Parathyroid adenoma (tissue), 2 donors: ENCODE data around the gene RNF214.

ENCODE experiments used
- H2AFZ ChIP-seq: fragments of 300-600 bp; sonication (generic); one replicate; pipeline ENCODE4 v1.7.0; 2017; ENCODE audit warnings: antibody characterized with exemption, mild to moderate bottlenecking
- H3K27ac ChIP-seq: fragments of 300-600 bp; sonication (generic); one replicate; pipeline ENCODE4 v1.7.0; 2017
- H3K27me3 ChIP-seq: fragments of 300-600 bp; sonication (generic); one replicate; pipeline ENCODE4 v1.7.0; 2017; ENCODE audit warnings: low read length; ENCODE audit not compliant: control insufficient read depth, insufficient read depth
- H3K36me3 ChIP-seq: fragments of 300-600 bp; sonication (generic); one replicate; pipeline ENCODE4 v1.7.0; 2017; ENCODE audit warnings: low read length; ENCODE audit not compliant: control insufficient read depth, insufficient read depth
- H3K4me1 ChIP-seq: fragments of 300-600 bp; sonication (generic); one replicate; pipeline ENCODE4 v1.7.0; 2017; ENCODE audit warnings: control low read depth
- H3K4me2 ChIP-seq: fragments of 300-600 bp; sonication (generic); one replicate; pipeline ENCODE4 v1.7.0; 2017; ENCODE audit warnings: low read length
- H3K4me3 ChIP-seq: fragments of 300-600 bp; sonication (generic); one replicate; pipeline ENCODE4 v1.7.0; 2017; ENCODE audit warnings: low read depth, low read length
- H3K79me2 ChIP-seq: fragments of 300-600 bp; sonication (generic); one replicate; pipeline ENCODE4 v1.7.0; 2017; ENCODE audit warnings: control low read depth
- H3K9ac ChIP-seq: fragments of 300-600 bp; sonication (generic); one replicate; pipeline ENCODE4 v1.7.0; 2017; ENCODE audit warnings: mild to moderate bottlenecking
- H3K9me3 ChIP-seq: fragments of 300-600 bp; sonication (generic); one replicate; pipeline ENCODE4 v1.7.0; 2017; ENCODE audit warnings: low read length; ENCODE audit not compliant: control insufficient read depth
- TF ChIP-seq, protein P1 (sequence below): fragments of 300-600 bp; sonication (generic); IDR thresholded peaks from one replicate; pipeline ENCODE4 v1.7.0; 2017; ENCODE audit warnings: antibody characterized with exemption, mild to moderate bottlenecking
- donor health status: primary hyperparathyroidism.

RNF214 gene

GRCh38 chr11:117187007-117187406 lies 45.5 kb upstream of the RNF214 start:
- H3K27ac ChIP-seq, result no peak overlapping the region

GRCh38 chr11:117187428-117187798 lies 45.1 kb upstream of the RNF214 start:
- H3K4me3 ChIP-seq, result no peak overlapping the region
- H3K4me2 ChIP-seq, result no peak overlapping the region
- H3K9me3 ChIP-seq, result no peaks in the 10 kb centered on the region
- H3K27ac ChIP-seq, result no peak overlapping the region
- H3K79me2 ChIP-seq, result no peaks in the 10 kb centered on the region
- no peak overlapping the region for H2AFZ ChIP-seq
- H3K9ac ChIP-seq, result no peak overlapping the region
- TF ChIP-seq, protein P1, sequence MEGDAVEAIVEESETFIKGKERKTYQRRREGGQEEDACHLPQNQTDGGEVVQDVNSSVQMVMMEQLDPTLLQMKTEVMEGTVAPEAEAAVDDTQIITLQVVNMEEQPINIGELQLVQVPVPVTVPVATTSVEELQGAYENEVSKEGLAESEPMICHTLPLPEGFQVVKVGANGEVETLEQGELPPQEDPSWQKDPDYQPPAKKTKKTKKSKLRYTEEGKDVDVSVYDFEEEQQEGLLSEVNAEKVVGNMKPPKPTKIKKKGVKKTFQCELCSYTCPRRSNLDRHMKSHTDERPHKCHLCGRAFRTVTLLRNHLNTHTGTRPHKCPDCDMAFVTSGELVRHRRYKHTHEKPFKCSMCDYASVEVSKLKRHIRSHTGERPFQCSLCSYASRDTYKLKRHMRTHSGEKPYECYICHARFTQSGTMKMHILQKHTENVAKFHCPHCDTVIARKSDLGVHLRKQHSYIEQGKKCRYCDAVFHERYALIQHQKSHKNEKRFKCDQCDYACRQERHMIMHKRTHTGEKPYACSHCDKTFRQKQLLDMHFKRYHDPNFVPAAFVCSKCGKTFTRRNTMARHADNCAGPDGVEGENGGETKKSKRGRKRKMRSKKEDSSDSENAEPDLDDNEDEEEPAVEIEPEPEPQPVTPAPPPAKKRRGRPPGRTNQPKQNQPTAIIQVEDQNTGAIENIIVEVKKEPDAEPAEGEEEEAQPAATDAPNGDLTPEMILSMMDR, result no peak
- H3K36me3 ChIP-seq, result no peaks in the 10 kb centered on the region
- no peaks in the 10 kb centered on the region for H3K27me3 ChIP-seq
- H3K4me1 ChIP-seq, result no peaks in the 10 kb centered on the region

More at GRCh38 chr11:117187007-117187406, 45.5 kb upstream of the RNF214 start:
- Histone ChIP-seq H3K4me3 (no peak overlapping the region), H3K36me3 (no peaks in the 10 kb centered on the region), H3K27me3 (no peaks in the 10 kb centered on the region), H2AFZ (no peak overlapping the region), H3K4me2 (no peak overlapping the region), H3K9me3 (no peaks in the 10 kb centered on the region), H3K4me1 (no peaks in the 10 kb centered on the region), H3K9ac (no peak overlapping the region), H3K79me2 (no peaks in the 10 kb centered on the region)
- TF ChIP-seq, protein P1, result no peak

GRCh38 chr11:117187799-117188481 lies 44.5 kb upstream of the RNF214 start:
- Histone ChIP-seq H2AFZ (no peak overlapping the region), H3K27me3 (no peaks in the 10 kb centered on the region), H3K9ac (no peak overlapping the region), H3K4me1 (no peaks in the 10 kb centered on the region), H3K79me2 (no peaks in the 10 kb centered on the region), H3K36me3 (no peaks in the 10 kb centered on the region), H3K9me3 (no peaks in the 10 kb centered on the region), H3K4me2 (no peak overlapping the region), H3K4me3 (no peak overlapping the region), H3K27ac (no peak overlapping the region)
- TF ChIP-seq, protein P1, result no peak

DNA sequence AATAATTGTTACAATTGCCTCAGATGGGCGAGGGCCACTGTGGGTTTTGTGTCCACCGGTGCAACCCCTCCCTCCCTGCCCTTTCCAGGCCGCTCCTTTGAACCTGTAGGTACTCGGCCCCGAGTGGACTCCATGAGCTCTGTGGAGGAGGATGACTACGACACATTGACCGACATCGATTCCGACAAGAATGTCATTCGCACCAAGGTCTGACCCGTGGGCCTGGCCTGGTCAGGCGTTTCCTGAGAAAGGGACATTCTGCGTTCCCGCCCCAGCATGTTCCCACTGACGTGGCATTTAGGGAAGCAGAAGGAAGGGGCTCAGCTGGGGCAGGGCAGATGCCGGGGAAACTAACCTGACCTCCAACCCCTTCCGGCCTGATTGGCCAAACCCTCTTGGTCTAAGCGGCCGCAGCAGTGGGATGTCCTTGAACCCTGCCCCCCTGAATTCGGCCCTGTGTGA lies 43.8 kb upstream of the RNF214 start:
- Histone ChIP-seq H3K4me3 (no peak overlapping the region), H3K9me3 (no peaks in the 10 kb centered on the region), H2AFZ (no peak overlapping the region), H3K36me3 (no peaks in the 10 kb centered on the region), H3K27ac (no peak overlapping the region), H3K79me2 (no peaks in the 10 kb centered on the region), H3K9ac (no peak overlapping the region), H3K27me3 (no peaks in the 10 kb centered on the region), H3K4me2 (no peak overlapping the region), H3K4me1 (no peaks in the 10 kb centered on the region)
- TF ChIP-seq, protein P1, result no peak
